Uterus (tissue), 4 donors: Measurements from ENCODE around the gene GET3. TPM values are rescaled to one million over a fixed set of nuclear protein-coding genes. Genes with fewer than 3 reads are reported as not detected.

Experiments used
- DNase-seq, 2 donors: peaks; one replicate each; pipeline ENCODE4 v3.0.0-alpha.2; 2019 to 2020
- H3K27ac ChIP-seq, 2 donors: fragments of 200-600 bp; sonication (generic); 1 replicate in 1 of 2; 2 replicates in 1 of 2; pipeline ENCODE4 v1.5.1; 2016 to 2018
- H3K27me3 ChIP-seq, 2 donors: fragments of 200-600 bp; sonication (generic); one replicate each; pipeline ENCODE4 v1.5.1; 2018 to 2019; ENCODE audit warnings: control low read depth in 1 of 2
- H3K36me3 ChIP-seq, 2 donors: fragments of 200-600 bp; sonication (generic); one replicate each; pipeline ENCODE4 v1.5.1; 2019; ENCODE audit warnings: control low read depth in 1 of 2
- H3K4me1 ChIP-seq, 2 donors: fragments of 200-600 bp; sonication (generic); one replicate each; pipeline ENCODE4 v1.5.1; 2018 to 2019; ENCODE audit warnings: control low read depth in 1 of 2
- H3K4me3 ChIP-seq, 2 donors: fragments of 200-600 bp; sonication (generic); 1 replicate in 1 of 2; 2 replicates in 1 of 2; pipeline ENCODE4 v1.5.1; 2018 to 2019; ENCODE audit warnings: mild to moderate bottlenecking in 1 of 2
- H3K9me3 ChIP-seq, 2 donors: fragments of 200-600 bp; sonication (generic); one replicate each; pipeline ENCODE4 v1.5.1; 2019; ENCODE audit warnings: control low read depth in 1 of 2
- CTCF ChIP-seq, 4 experiments: fragments of 200-600 bp in 2 of 4; fragments of 450-650 bp in 2 of 4; sonication (generic) in 2 of 4; IDR thresholded peaks; one replicate each; pipeline ENCODE4 v1.5.1; 2016 to 2019; ENCODE audit warnings: antibody characterized with exemption in 4 of 4, mild to moderate bottlenecking in 2 of 4, moderate library complexity in 1 of 4
- POLR2A ChIP-seq, 2 donors: fragments of 450-650 bp; IDR thresholded peaks; one replicate each; pipeline ENCODE4 v1.6.1; 2016; ENCODE audit warnings: antibody characterized with exemption in 2 of 2, mild to moderate bottlenecking in 1 of 2, moderate library complexity in 1 of 2
- intact Hi-C: fragments of 100-400 bp; cut with DNase I; formaldehyde crosslinking; loops from one replicate; pipeline ENCODE4 v1.15.1; 2023; ENCODE audit warnings: low total_unique reads
- total RNA-seq, 4 donors: library from RNA; depleted of rRNA in 3 of 4; stranded (reverse); fragments of >200 nt in 3 of 4; gene quantifications; one replicate each; pipeline versions ENCODE4 v1.1.0 to v1.2.4, GENCODE V29; 2014 to 2023
- donor health status: DM: yes; HTN: yes; CAD: no.

GET3 gene
- total RNA-seq, 4 donors from 2014 or later = 15.4 to 57.4 (median 36.4) TPM

- no peaks in the 10 kb centered on the region for H3K36me3 ChIP-seq
- H3K27me3 ChIP-seq = no peaks in the 10 kb centered on the region
- peak overlapping the region; percentile 84 to 87 for H3K4me3 ChIP-seq
- peaks cover 0 to 10% of the 10 kb centered on the region in 2 donors for H3K4me1 ChIP-seq
- no peak for TF ChIP-seq CTCF (IDR thresholded peaks at IDR 0.05)
- TF ChIP-seq POLR2A (IDR thresholded peaks at IDR 0.05) = no peak
- no peaks in the 10 kb centered on the region for H3K9me3 ChIP-seq
- intact Hi-C loops = no loop called here
- peak in 1 of 2 donors; percentile 46 for DNase-seq
- peak overlapping the region; percentile 98 to 100 for H3K27ac ChIP-seq
Observed at GRCh38 chr19:12790628-12791344, 53.5 kb downstream of the GET3 start.

- peak in 1 of 4 experiments; percentile 19 for TF ChIP-seq CTCF (IDR thresholded peaks at IDR 0.05)
- TF ChIP-seq POLR2A (IDR thresholded peaks at IDR 0.05) = peak; percentile 100
- DNase-seq = peak; percentile 97
- no peaks in the 10 kb centered on the region for H3K9me3 ChIP-seq
- intact Hi-C loops = loop anchor here (2.0 kb wide), 1 partner anchor 15 kb away; no protein-coding TSS in a partner anchor
- H3K27me3 ChIP-seq = no peaks in the 10 kb centered on the region
- H3K4me1 ChIP-seq = peaks cover 0 to 10% of the 10 kb centered on the region in 2 donors
- peak within 1 kb of the TSS; percentile 98 to 100 for H3K27ac ChIP-seq
- H3K36me3 ChIP-seq = no peaks in the 10 kb centered on the region
- peak within 1 kb of the TSS; percentile 84 to 87 for H3K4me3 ChIP-seq
Observed at GRCh38 chr19:12791345-12792050, 54.2 kb downstream of the GET3 start, which contains the start of gene JUNB. TSS of gene JUNB (plus strand) at chr19:12791486. CDS start at chr19:12791772, 286 bp downstream.

GRCh38 chr19:12792051-12792852 lies 55.0 kb downstream of the GET3 start:
- TF ChIP-seq POLR2A (IDR thresholded peaks at IDR 0.05) = peak in 1 of 2 donors; percentile 35
- peak in 1 of 4 experiments; percentile 14 for TF ChIP-seq CTCF (IDR thresholded peaks at IDR 0.05)
- intact Hi-C loops = loop anchor here (2.0 kb wide), 1 partner anchor 15 kb away; no protein-coding TSS in a partner anchor
- peak overlapping the region; percentile 84 to 87 for H3K4me3 ChIP-seq
- H3K36me3 ChIP-seq = no peaks in the 10 kb centered on the region
- no peaks in the 10 kb centered on the region for H3K9me3 ChIP-seq
- H3K4me1 ChIP-seq = peaks cover 0 to 10% of the 10 kb centered on the region in 2 donors
- H3K27me3 ChIP-seq = no peaks in the 10 kb centered on the region
- peak overlapping the region; percentile 98 to 100 for H3K27ac ChIP-seq
- peak; percentile 59 to 61 for DNase-seq

- intact Hi-C loops = loop anchor here (2.0 kb wide), 1 partner anchor 16 kb away; no protein-coding TSS in a partner anchor
- Histone ChIP-seq H3K27me3 (no peaks in the 10 kb centered on the region), H3K27ac (peak overlapping the region; percentile 98 to 100), H3K4me3 (peak overlapping the region; percentile 84 to 87), H3K4me1 (peaks cover 0 to 8% of the 10 kb centered on the region in 2 donors), H3K9me3 (no peaks in the 10 kb centered on the region), H3K36me3 (no peaks in the 10 kb centered on the region)
- no peak for TF ChIP-seq POLR2A (IDR thresholded peaks at IDR 0.05)
- no peak for TF ChIP-seq CTCF (IDR thresholded peaks at IDR 0.05)
- no peak for DNase-seq
Observed at GRCh38 chr19:12792853-12793289, 55.6 kb downstream of the GET3 start.
